GM18868 (cell line): Measurements from ENCODE around the gene RRAS.

Experiments
- ATAC-seq: cut with Tn5 transposase; IDR thresholded peaks from one replicate; pipeline ENCODE4 v1.9.1; 2021; ENCODE audit warnings: mild to moderate bottlenecking, moderate library complexity; ENCODE audit not compliant: unreplicated experiment

RRAS gene

GRCh38 chr19:49677231-49677900 lies 37.4 kb upstream of the RRAS start, which contains the start of gene PRMT1:
Gene PRMT1, plus strand, starts transcription at chr19:49677271. Its CDS starts 10 bp downstream, at chr19:49677281.
- no peak for ATAC-seq

- peak; percentile 61 for ATAC-seq
Measured at GRCh38 chr19:49676784-49677230, 36.9 kb upstream of the RRAS start.

- no peak for ATAC-seq
Measured at GRCh38 chr19:49676136-49676783, 36.3 kb upstream of the RRAS start.

GRCh38 chr19:49672131-49672919 lies 32.4 kb upstream of the RRAS start:
- no peak for ATAC-seq

GRCh38 chr19:49669516-49669915 lies 29.6 kb upstream of the RRAS start:
- no peak for ATAC-seq

GRCh38 chr19:49667473-49667872 lies 27.5 kb upstream of the RRAS start:
- no peak for ATAC-seq

- ATAC-seq, result no peak
Measured at GRCh38 chr19:49666120-49666444, 26.1 kb upstream of the RRAS start.

- peak; percentile 79 for ATAC-seq
Measured at GRCh38 chr19:49665351-49666119, 25.6 kb upstream of the RRAS start, which contains the start of the genes BCL2L12 and IRF3. Gene BCL2L12, plus strand, starts transcription at chr19:49665933. Its CDS starts 760 bp downstream, at chr19:49666693. Gene IRF3, minus strand, starts transcription at chr19:49665857. Its CDS starts 1,019 bp downstream, at chr19:49664838.

GRCh38 chr19:49665036-49665350 lies 25.1 kb upstream of the RRAS start:
- ATAC-seq, result no peak

GRCh38 chr19:49664171-49665035 lies 24.5 kb upstream of the RRAS start:
- ATAC-seq, result no peak

- ATAC-seq, result no peak
Measured at GRCh38 chr19:49663224-49663623, 23.3 kb upstream of the RRAS start.

GRCh38 chr19:49662011-49662410 lies 22.1 kb upstream of the RRAS start:
- ATAC-seq, result no peak

- ATAC-seq, result no peak
Measured at GRCh38 chr19:49660338-49660961, 20.5 kb upstream of the RRAS start.

- ATAC-seq, result no peak
Measured at GRCh38 chr19:49658566-49659442, 18.9 kb upstream of the RRAS start.

GRCh38 chr19:49658139-49658517 lies 18.2 kb upstream of the RRAS start:
- ATAC-seq, result no peak

GRCh38 chr19:49657493-49658138 lies 17.7 kb upstream of the RRAS start:
- ATAC-seq, result no peak

- no peak for ATAC-seq
Measured at GRCh38 chr19:49656456-49657109, 16.6 kb upstream of the RRAS start.
